HEK293 (cell line): Measurements from ENCODE around the gene TIRAP.

Source experiments
- GLI2 ChIP-seq: fragments of 450-650 bp; formaldehyde crosslinking; IDR thresholded peaks from 2 replicates; pipeline ENCODE4; 2017; ENCODE audit warnings: missing biosample characterization, missing genetic modification characterization, low read depth, borderline replicate concordance
- HIC1 ChIP-seq: fragments of 450-650 bp; formaldehyde crosslinking; IDR thresholded peaks from 2 replicates; pipeline ENCODE4 v1.5.1; 2016; ENCODE audit warnings: missing biosample characterization, missing genetic modification characterization
- KLF17 ChIP-seq: fragments of 450-650 bp; formaldehyde crosslinking; IDR thresholded peaks from 2 replicates; pipeline ENCODE4 v1.5.1; 2016; ENCODE audit warnings: missing biosample characterization, missing genetic modification characterization
- OSR2 ChIP-seq: fragments of 450-650 bp; formaldehyde crosslinking; IDR thresholded peaks from 2 replicates; pipeline ENCODE4 v1.5.1; 2016; ENCODE audit warnings: missing biosample characterization, missing genetic modification characterization
- SCRT1 ChIP-seq: fragments of 450-650 bp; formaldehyde crosslinking; IDR thresholded peaks from 2 replicates; pipeline ENCODE4 v1.5.1; 2016; ENCODE audit warnings: missing biosample characterization, missing genetic modification characterization, borderline replicate concordance
- ZBTB10 ChIP-seq: fragments of 450-650 bp; formaldehyde crosslinking; IDR thresholded peaks from 2 replicates; pipeline ENCODE4 v1.5.1; 2016; ENCODE audit warnings: missing biosample characterization, missing genetic modification characterization
- ZBTB26 ChIP-seq: fragments of 450-650 bp; formaldehyde crosslinking; optimal IDR thresholded peaks from 2 replicates; pipeline ENCODE3; 2016; ENCODE audit warnings: missing biosample characterization, mild to moderate bottlenecking, missing genetic modification characterization
- ZNF394 ChIP-seq: fragments of 450-650 bp; formaldehyde crosslinking; IDR thresholded peaks from 2 replicates; pipeline ENCODE4 v1.5.1; 2016; ENCODE audit warnings: missing biosample characterization, missing genetic modification characterization, mild to moderate bottlenecking, moderate library complexity, borderline replicate concordance
- ZNF398 ChIP-seq: fragments of 450-650 bp; formaldehyde crosslinking; IDR thresholded peaks from 2 replicates; pipeline ENCODE4 v1.5.1; 2017; ENCODE audit warnings: missing biosample characterization, missing genetic modification characterization
- ZNF529 ChIP-seq: fragments of 450-650 bp; formaldehyde crosslinking; IDR thresholded peaks from 2 replicates; pipeline ENCODE4 v1.5.1; 2017; ENCODE audit warnings: missing genetic modification characterization, missing biosample characterization; ENCODE audit not compliant: insufficient replicate concordance
- ZNF660 ChIP-seq: fragments of 450-650 bp; IDR thresholded peaks from 2 replicates; pipeline ENCODE4 v1.5.1; 2018; ENCODE audit warnings: missing biosample characterization, mild to moderate bottlenecking, missing genetic modification characterization
- ZNF664 ChIP-seq: fragments of 450-650 bp; formaldehyde crosslinking; IDR thresholded peaks from 2 replicates; pipeline ENCODE4 v1.5.1; 2016; ENCODE audit warnings: missing biosample characterization, missing genetic modification characterization
- ZNF677 ChIP-seq: fragments of 450-650 bp; IDR thresholded peaks from 2 replicates; pipeline ENCODE4 v1.5.0; 2018; ENCODE audit warnings: missing biosample characterization, mild to moderate bottlenecking, missing genetic modification characterization, moderate library complexity
- ZNF707 ChIP-seq: fragments of 450-650 bp; formaldehyde crosslinking; IDR thresholded peaks from 2 replicates; pipeline ENCODE4 v1.5.1; 2016; ENCODE audit warnings: missing biosample characterization, missing genetic modification characterization
- ZNF76 ChIP-seq: fragments of 450-650 bp; formaldehyde crosslinking; IDR thresholded peaks from 2 replicates; pipeline ENCODE4; 2016; ENCODE audit warnings: low read depth, missing biosample characterization, missing genetic modification characterization, borderline replicate concordance
- ZSCAN5A ChIP-seq: fragments of 450-650 bp; formaldehyde crosslinking; IDR thresholded peaks from 2 replicates; pipeline ENCODE4 v1.5.1; 2016; ENCODE audit warnings: missing biosample characterization, missing genetic modification characterization

The TIRAP gene

GRCh38 chr11:126282736-126283591, at the start of gene TIRAP (continued):
- TF ChIP-seq ZNF677 (tag by site-specific recombination): no peak
- no peak for TF ChIP-seq OSR2 (tag by site-specific recombination)
- TF ChIP-seq ZSCAN5A (tag by site-specific recombination): no peak
- TF ChIP-seq ZBTB26 (tag by site-specific recombination): peak; percentile 77
- no peak for TF ChIP-seq SCRT1 (tag by site-specific recombination)
- no peak for TF ChIP-seq ZNF707
- TF ChIP-seq HIC1 (tag by site-specific recombination): no peak
- no peak for TF ChIP-seq ZNF660
- no peak for TF ChIP-seq ZNF394 (tag by site-specific recombination)
- TF ChIP-seq ZNF398 (tag by site-specific recombination): no peak
- no peak for TF ChIP-seq ZBTB10
- TF ChIP-seq ZNF76 (tag by site-specific recombination): no peak
- TF ChIP-seq GLI2 (tag by site-specific recombination): no peak
- TF ChIP-seq KLF17 (tag by site-specific recombination): peak; percentile 36; the same call in 1 of the 2 replicates
- no peak for TF ChIP-seq ZNF664 (tag by site-specific recombination)
- TF ChIP-seq ZNF529 (tag by site-specific recombination): no peak
